ENCODE data around the gene SLC27A5.

GRCh38 chr19:58466760-58467589, 44.8 kb downstream of the SLC27A5 start, which contains the start of gene ZNF324:
- TF ChIP-seq, protein P1, sequence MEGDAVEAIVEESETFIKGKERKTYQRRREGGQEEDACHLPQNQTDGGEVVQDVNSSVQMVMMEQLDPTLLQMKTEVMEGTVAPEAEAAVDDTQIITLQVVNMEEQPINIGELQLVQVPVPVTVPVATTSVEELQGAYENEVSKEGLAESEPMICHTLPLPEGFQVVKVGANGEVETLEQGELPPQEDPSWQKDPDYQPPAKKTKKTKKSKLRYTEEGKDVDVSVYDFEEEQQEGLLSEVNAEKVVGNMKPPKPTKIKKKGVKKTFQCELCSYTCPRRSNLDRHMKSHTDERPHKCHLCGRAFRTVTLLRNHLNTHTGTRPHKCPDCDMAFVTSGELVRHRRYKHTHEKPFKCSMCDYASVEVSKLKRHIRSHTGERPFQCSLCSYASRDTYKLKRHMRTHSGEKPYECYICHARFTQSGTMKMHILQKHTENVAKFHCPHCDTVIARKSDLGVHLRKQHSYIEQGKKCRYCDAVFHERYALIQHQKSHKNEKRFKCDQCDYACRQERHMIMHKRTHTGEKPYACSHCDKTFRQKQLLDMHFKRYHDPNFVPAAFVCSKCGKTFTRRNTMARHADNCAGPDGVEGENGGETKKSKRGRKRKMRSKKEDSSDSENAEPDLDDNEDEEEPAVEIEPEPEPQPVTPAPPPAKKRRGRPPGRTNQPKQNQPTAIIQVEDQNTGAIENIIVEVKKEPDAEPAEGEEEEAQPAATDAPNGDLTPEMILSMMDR (conservative IDR thresholded peaks at IDR 0.05 in 1 of 2, IDR thresholded peaks at IDR 0.05 in 1 of 2; ENCODE audit: extremely low read depth in 1 of 2, insufficient read depth in 1 of 2, low read depth in 1 of 2, low read length in 2 of 2), result peak in 1 of 2 donors; percentile 20
- no peak for TF ChIP-seq EZH2 (IDR thresholded peaks at IDR 0.05; ENCODE audit: borderline replicate concordance, low read length)

All from mammary epithelial cell (primary cell).